ENCODE results near the gene DPYD.

Gene DPYD

DNA sequence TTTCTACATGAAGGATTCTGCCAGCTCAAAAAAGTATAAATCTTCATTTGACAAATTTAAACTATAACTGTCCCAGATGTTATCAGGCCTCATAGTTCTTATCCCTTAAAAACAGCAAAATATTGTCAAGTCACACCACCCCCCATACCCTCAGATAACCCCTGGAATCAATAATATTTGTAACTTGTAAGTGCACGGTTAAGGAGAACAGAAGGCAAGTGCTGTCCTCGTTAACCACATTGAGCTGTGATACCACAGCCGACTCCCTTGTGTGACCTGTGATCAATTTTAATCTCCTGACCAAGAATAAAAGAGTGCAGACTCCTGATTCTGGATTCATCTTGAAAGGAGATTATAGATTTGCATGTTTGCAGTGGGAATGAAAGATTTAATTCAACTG lies 310.7 kb downstream of the DPYD start:
- Histone ChIP-seq H2AFZ (ENCODE audit: low read depth, low read length, severe bottlenecking) (no peak overlapping the region), H3K27ac (ENCODE audit: low read depth, low read length) (no peak overlapping the region)
- no peak for TF ChIP-seq EZH2phosphoT487 (conservative IDR thresholded peaks at IDR 0.05; ENCODE audit: low read length)

DNA sequence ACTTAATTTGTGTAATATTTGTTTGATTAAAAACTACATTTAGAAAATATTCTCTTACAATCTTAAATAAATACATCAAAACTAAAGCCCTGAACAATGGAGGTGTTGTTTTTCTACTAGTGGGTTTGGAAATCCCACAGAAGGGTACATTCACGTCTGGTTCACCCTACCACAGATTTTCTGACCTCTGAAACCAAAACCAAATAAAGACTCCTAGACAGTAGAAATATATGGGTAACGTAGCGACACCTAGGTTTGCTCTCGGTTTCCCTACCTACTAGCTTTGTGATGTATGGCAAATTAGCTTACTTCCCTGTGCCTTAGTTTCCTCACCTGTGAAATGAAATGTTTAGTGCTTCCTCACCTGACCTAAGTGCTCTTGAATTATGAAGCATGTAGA lies 312.6 kb downstream of the DPYD start:
- Histone ChIP-seq H3K36me3 (ENCODE audit: low read length) (no peaks in the 10 kb centered on the region), H4K20me1 (ENCODE audit: low read depth, low read length) (no peaks in the 10 kb centered on the region), H3K27me3 (ENCODE audit: low read length) (no peaks in the 10 kb centered on the region), H3K27ac (ENCODE audit: low read depth, low read length) (no peak overlapping the region), H3F3A (ENCODE audit: insufficient read depth) (no peaks in the 10 kb centered on the region), H3K4me3 (ENCODE audit: insufficient read depth, low read length, poor library complexity, severe bottlenecking) (no peak overlapping the region), H3K9ac (ENCODE audit: low read length) (no peak overlapping the region), H3K4me2 (ENCODE audit: low read depth, low read length, poor library complexity, severe bottlenecking) (no peak overlapping the region), H3K79me2 (ENCODE audit: insufficient read depth, low read length) (no peaks in the 10 kb centered on the region), H3K9me2 (replicated peaks; ENCODE audit: insufficient read depth, low read length) (no peaks in the 10 kb centered on the region; the same call in 1 of the 2 replicates), H3K9me3 (ENCODE audit: insufficient read depth, low read length) (no peaks in the 10 kb centered on the region), H2AFZ (ENCODE audit: low read depth, low read length, severe bottlenecking) (no peak overlapping the region)
- TF ChIP-seq, protein P1, sequence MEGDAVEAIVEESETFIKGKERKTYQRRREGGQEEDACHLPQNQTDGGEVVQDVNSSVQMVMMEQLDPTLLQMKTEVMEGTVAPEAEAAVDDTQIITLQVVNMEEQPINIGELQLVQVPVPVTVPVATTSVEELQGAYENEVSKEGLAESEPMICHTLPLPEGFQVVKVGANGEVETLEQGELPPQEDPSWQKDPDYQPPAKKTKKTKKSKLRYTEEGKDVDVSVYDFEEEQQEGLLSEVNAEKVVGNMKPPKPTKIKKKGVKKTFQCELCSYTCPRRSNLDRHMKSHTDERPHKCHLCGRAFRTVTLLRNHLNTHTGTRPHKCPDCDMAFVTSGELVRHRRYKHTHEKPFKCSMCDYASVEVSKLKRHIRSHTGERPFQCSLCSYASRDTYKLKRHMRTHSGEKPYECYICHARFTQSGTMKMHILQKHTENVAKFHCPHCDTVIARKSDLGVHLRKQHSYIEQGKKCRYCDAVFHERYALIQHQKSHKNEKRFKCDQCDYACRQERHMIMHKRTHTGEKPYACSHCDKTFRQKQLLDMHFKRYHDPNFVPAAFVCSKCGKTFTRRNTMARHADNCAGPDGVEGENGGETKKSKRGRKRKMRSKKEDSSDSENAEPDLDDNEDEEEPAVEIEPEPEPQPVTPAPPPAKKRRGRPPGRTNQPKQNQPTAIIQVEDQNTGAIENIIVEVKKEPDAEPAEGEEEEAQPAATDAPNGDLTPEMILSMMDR (IDR thresholded peaks at IDR 0.05; ENCODE audit: insufficient read depth, low read length, poor library complexity, severe bottlenecking) = no peak
- TF ChIP-seq EZH2phosphoT487 (conservative IDR thresholded peaks at IDR 0.05; ENCODE audit: low read length) = no peak

More for the DNA sequence above, 310.7 kb downstream of the DPYD start:
- no peaks in the 10 kb centered on the region for H3K79me2 ChIP-seq (ENCODE audit: insufficient read depth, low read length)
- H3F3A ChIP-seq (ENCODE audit: insufficient read depth) = no peaks in the 10 kb centered on the region
- H3K9me3 ChIP-seq (ENCODE audit: insufficient read depth, low read length) = no peaks in the 10 kb centered on the region
- no peaks in the 10 kb centered on the region; the same call in 1 of the 2 replicates for H3K9me2 ChIP-seq (replicated peaks; ENCODE audit: insufficient read depth, low read length)
- no peaks in the 10 kb centered on the region for H4K20me1 ChIP-seq (ENCODE audit: low read depth, low read length)
- no peak overlapping the region for H3K4me3 ChIP-seq (ENCODE audit: insufficient read depth, low read length, poor library complexity, severe bottlenecking)
- no peak overlapping the region for H3K4me2 ChIP-seq (ENCODE audit: low read depth, low read length, poor library complexity, severe bottlenecking)
- no peak overlapping the region for H3K9ac ChIP-seq (ENCODE audit: low read length)
- no peaks in the 10 kb centered on the region for H3K36me3 ChIP-seq (ENCODE audit: low read length)
- no peaks in the 10 kb centered on the region for H3K27me3 ChIP-seq (ENCODE audit: low read length)

DNA sequence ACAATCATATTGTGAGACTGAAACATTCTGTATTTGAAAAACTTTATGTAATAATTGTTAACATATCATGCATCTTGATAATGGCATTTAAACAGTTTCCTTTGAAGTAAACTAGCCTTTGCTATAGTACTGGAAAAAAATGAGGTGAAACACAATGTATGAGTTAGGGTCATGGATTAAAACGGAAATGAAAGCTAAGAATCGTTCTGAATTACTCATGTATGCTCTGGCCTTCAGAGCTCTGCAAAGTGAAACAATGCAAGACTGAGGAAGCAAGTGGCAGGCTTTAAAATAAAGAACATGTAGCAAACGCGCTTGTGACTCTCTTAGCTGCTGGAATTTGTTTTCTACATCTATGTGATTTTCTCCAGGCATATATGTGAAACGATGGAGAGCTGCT lies 317.1 kb downstream of the DPYD start:
- Histone ChIP-seq H3F3A (ENCODE audit: insufficient read depth) (no peaks in the 10 kb centered on the region), H3K9me3 (ENCODE audit: insufficient read depth, low read length) (no peaks in the 10 kb centered on the region), H2AFZ (ENCODE audit: low read depth, low read length, severe bottlenecking) (no peak overlapping the region), H3K27me3 (ENCODE audit: low read length) (no peaks in the 10 kb centered on the region), H3K27ac (ENCODE audit: low read depth, low read length) (no peak overlapping the region), H4K20me1 (ENCODE audit: low read depth, low read length) (no peaks in the 10 kb centered on the region), H3K79me2 (ENCODE audit: insufficient read depth, low read length) (no peaks in the 10 kb centered on the region), H3K9ac (ENCODE audit: low read length) (no peak overlapping the region), H3K4me2 (ENCODE audit: low read depth, low read length, poor library complexity, severe bottlenecking) (no peak overlapping the region), H3K4me3 (ENCODE audit: insufficient read depth, low read length, poor library complexity, severe bottlenecking) (no peak overlapping the region), H3K36me3 (ENCODE audit: low read length) (no peaks in the 10 kb centered on the region), H3K9me2 (replicated peaks; ENCODE audit: insufficient read depth, low read length) (no peaks in the 10 kb centered on the region)
- TF ChIP-seq, protein P1 (IDR thresholded peaks at IDR 0.05; ENCODE audit: insufficient read depth, low read length, poor library complexity, severe bottlenecking) = no peak
- no peak for TF ChIP-seq EZH2phosphoT487 (conservative IDR thresholded peaks at IDR 0.05; ENCODE audit: low read length)

DNA sequence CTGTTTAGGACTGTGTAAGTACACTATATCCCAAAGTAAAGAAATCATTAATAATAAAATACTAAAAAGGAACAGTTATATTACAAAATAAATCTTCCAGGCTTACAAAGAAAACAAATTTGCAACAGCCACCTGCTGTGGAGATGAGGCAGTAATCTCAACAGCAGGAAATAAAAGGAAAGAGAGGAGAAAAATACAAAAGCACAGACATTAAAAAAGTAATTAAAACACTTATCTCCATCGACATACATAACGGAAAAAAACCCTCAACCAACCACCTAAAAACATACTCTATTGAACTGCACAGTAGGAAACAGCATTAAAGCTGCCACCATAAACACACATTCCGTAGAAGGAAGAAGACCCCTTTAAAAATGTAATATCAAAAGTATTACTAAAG lies 317.6 kb downstream of the DPYD start:
- Histone ChIP-seq H3K27ac (ENCODE audit: low read depth, low read length) (no peak overlapping the region), H3F3A (ENCODE audit: insufficient read depth) (no peaks in the 10 kb centered on the region), H3K4me3 (ENCODE audit: insufficient read depth, low read length, poor library complexity, severe bottlenecking) (no peak overlapping the region), H3K9ac (ENCODE audit: low read length) (no peak overlapping the region), H4K20me1 (ENCODE audit: low read depth, low read length) (no peaks in the 10 kb centered on the region), H2AFZ (ENCODE audit: low read depth, low read length, severe bottlenecking) (no peak overlapping the region), H3K9me3 (ENCODE audit: insufficient read depth, low read length) (no peaks in the 10 kb centered on the region), H3K79me2 (ENCODE audit: insufficient read depth, low read length) (no peaks in the 10 kb centered on the region), H3K4me2 (ENCODE audit: low read depth, low read length, poor library complexity, severe bottlenecking) (no peak overlapping the region), H3K27me3 (ENCODE audit: low read length) (no peaks in the 10 kb centered on the region), H3K36me3 (ENCODE audit: low read length) (no peaks in the 10 kb centered on the region), H3K9me2 (replicated peaks; ENCODE audit: insufficient read depth, low read length) (no peaks in the 10 kb centered on the region)
- TF ChIP-seq, protein P1 (IDR thresholded peaks at IDR 0.05; ENCODE audit: insufficient read depth, low read length, poor library complexity, severe bottlenecking) = no peak
- TF ChIP-seq EZH2phosphoT487 (conservative IDR thresholded peaks at IDR 0.05; ENCODE audit: low read length) = no peak

Data from SU-DHL-6 (cell line).